HG02610 (cell line): ENCODE data around the gene GYG1.
"Not testable (repeated sequence)": the region's sequence is repeated elsewhere in the genome, so short reads cannot be mapped to it uniquely, and the experiment has no call there.

Experiments used
- ATAC-seq: cut with Tn5 transposase; IDR thresholded peaks from one replicate; pipeline ENCODE4 v1.9.1; 2021; ENCODE audit warnings: mild to moderate bottlenecking, moderate library complexity; ENCODE audit not compliant: unreplicated experiment

GYG1 gene

DNA sequence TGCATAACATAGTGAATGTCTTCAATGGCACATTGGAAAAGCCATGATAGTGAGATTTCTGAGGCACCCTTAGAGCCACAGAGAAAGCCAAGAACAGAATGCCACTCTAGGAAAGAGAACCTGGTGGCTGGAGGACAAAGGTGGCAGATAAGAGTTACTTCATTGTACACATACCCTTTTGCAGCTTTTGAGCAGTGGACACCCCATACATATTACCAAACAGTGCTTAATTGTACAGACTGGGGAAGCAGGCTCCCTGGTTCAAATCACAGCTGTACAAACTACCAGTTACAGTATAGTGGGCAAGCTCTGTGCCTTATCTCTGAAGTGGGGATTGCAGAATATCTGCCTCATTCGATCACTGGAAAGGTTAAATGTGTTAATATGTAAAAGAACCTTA is 10.1 kb upstream of the GYG1 start:
- no peak for ATAC-seq

DNA sequence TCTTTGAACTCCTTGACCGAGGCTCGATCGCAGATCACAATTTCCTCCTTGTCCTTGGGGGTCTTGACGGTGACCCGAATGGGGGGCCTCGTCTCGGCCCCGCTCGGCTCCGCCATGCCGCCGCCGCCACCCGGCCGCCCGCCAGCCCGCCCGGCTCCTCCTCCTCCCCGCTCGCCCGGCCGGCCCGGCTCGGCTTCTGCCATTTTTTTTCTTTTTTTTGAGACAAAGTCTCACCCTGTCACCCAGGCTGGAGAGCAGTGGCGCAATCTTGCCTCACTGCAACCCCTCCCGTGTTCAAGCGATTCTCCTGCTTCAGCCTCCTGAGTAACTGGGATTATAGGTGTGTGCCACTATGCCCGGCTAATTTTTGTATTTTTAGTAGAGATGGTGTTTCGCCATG is 3.8 kb upstream of the GYG1 start:
- ATAC-seq: not testable (repeated sequence)

DNA sequence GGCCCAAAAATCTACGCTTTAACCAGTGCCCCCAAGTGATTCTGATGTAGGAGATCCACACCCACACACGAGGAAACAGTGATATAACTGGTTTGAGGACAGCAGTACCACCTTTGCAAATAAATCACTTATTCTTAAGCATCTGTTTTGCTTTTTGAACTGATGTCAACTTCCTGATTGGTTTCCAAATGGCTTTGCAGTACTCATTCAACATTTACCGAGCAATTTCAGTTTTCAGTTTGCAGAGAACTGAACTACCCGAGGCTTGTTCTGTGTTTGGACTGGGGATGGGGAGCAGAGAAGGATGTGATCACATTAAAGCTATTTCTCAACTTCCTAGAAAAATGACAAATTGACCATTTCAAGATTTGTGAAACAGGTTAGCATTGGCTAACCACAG is 1.1 kb upstream of the GYG1 start:
- ATAC-seq: no peak

GRCh38 chr3:148992027-148992634 is 791 bp downstream of the GYG1 start:
- ATAC-seq: peak; percentile 22

GRCh38 chr3:148992635-148993255 is 1.4 kb downstream of the GYG1 start:
- ATAC-seq: no peak

GRCh38 chr3:148997623-148998022 is 6.3 kb downstream of the GYG1 start:
- no peak for ATAC-seq

GRCh38 chr3:148998297-148998696 is 7.0 kb downstream of the GYG1 start:
- ATAC-seq: no peak

- peak; percentile 35 for ATAC-seq
Measured at GRCh38 chr3:148998715-148999423, 7.5 kb downstream of the GYG1 start.

DNA sequence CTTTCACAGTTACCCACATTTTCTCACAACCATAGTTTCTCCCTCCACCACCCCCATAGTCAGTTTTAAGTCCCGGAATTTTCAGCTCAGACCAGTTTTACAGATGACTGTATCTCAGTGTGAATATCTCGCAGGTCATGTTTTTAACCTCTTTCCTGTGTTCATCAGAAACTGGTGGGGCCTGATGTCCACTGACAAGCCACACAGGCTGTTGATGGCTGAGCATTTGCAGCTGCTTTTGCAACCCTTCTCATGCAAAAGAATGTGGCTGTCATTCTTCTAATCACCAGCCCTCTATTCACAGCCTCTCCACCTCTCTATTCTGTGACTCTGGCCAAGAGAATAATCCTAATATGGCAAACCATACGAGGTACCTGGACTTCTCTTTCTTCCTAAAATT is 8.5 kb downstream of the GYG1 start:
- peak; percentile 50 for ATAC-seq

- ATAC-seq: no peak
Measured at GRCh38 chr3:149000206-149000745, 8.9 kb downstream of the GYG1 start.

- no peak for ATAC-seq
Measured at GRCh38 chr3:149001727-149002126, 10.4 kb downstream of the GYG1 start.

GRCh38 chr3:149003653-149004305 is 12.4 kb downstream of the GYG1 start:
- peak; percentile 86 for ATAC-seq

GRCh38 chr3:149004622-149005021 is 13.3 kb downstream of the GYG1 start:
- ATAC-seq: no peak

- ATAC-seq: no peak
Measured at GRCh38 chr3:149005416-149005815, 14.1 kb downstream of the GYG1 start.

DNA sequence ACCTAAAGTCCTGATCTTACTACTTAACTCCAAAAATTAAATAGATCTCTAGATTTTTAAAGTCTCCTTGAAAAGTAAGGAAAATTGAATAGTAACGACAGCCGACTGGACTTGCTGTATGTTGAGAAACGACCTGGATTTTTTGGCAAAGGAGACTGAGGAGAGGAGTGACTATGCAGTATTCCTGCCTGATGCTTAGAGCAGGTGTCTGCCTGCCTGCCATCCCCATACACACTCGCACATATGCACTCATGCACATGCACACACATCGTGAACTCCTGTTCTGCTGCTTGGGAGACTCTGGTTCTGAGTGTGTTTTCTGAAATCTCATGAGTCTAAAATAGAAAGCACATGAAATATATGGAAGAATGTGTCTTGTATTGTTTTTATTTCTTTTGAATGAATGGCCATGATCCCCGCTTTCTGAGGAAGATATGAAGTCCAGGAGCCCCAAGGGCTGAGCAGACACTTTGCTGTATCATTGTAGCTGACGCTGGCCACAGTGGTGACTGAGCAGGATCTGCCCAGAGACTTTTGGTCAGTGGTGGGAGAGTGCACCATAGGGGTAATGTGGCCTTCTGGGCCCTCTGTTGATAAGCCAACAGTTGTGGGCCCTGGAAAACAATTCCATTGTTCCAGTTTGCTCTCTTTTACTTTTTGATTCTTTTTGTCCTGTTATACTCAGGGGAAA is 16.4 kb downstream of the GYG1 start:
- no peak for ATAC-seq

- peak; percentile 91 for ATAC-seq
Measured at GRCh38 chr3:149009732-149010131, 18.4 kb downstream of the GYG1 start.

DNA sequence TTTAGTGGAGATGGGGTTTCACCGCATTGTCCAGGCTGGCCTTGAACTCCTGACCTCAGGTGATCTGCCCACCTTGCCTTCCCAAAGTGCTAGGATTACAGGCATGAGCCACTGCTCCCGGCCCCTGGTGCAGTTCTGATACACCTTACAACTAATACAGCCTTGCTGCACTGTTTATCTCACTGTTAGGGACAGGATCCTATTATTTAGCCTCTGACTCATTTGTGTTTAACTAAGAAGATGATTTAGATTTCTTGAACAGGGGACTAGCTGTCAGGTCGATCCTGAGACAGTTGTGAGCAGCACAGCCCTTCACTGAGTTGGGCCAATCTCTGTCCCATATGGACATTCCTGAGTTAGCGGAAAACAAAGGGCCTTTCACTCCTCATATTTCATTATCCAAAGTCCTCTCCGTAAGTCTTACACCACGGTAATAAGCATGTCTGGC is 19.2 kb downstream of the GYG1 start:
- no peak for ATAC-seq

- ATAC-seq: no peak
Measured at GRCh38 chr3:149010966-149011365, 19.6 kb downstream of the GYG1 start.

DNA sequence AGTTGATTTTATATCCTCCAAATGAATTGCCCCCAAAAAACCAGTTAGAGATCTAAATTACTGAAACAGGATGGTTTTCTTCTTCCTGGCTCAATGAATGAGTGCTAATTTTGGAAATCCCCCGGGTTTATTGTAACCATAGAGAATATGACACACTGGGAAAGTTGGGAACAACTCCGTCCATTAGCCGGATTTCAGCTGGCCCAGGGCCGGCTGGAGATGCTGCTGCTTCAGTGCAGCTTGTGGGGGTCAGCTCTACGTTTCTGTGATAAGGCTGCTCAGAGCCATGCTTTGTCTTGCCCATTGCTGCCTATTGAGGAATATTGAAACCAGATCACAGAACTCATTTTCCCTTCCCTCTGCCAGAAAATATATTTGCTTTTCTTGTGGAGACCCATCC is 20.3 kb downstream of the GYG1 start:
- no peak for ATAC-seq

GRCh38 chr3:149013726-149014125 is 22.4 kb downstream of the GYG1 start:
- ATAC-seq: no peak

DNA sequence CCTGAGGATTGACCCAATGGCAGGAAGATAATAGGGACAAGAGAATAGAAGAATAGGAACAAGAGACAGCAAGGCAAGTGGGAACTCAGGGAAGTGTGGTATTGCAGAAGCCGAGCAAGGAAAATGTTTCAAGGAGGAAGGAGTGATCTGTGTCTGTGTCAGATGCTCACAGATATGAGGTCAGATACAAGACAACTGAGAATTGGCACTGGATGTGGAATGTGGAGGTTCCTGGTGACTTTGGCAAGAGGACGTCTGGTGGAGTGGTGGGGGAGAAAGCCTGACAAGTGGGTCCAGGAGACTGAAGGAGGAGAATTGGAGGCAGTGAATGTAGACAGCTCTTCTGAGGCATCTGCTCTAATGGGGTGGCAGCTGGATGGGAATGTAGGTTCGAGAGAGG is 24.1 kb downstream of the GYG1 start:
- no peak for ATAC-seq
